SK-N-SH treated with all-trans-retinoic acid at 6 μM for 48 hours (cell line): Measurements from ENCODE around the gene ZNF292.

Experiments
- ARNTL ChIP-seq: fragments of 450-650 bp; formaldehyde crosslinking; IDR thresholded peaks from 2 replicates; pipeline ENCODE4 v1.5.0; 2020; ENCODE audit warnings: low read depth, mild to moderate bottlenecking, moderate library complexity, borderline replicate concordance
- ESRRG ChIP-seq: fragments of 250-450 bp; sonication (Bioruptor Pico); IDR thresholded peaks from 2 replicates; pipeline ENCODE4 v1.6.1; 2021; ENCODE audit warnings: mild to moderate bottlenecking
- GLIS3 ChIP-seq: fragments of 250-450 bp; sonication (Bioruptor Pico); IDR thresholded peaks from 2 replicates; pipeline ENCODE4 v1.5.0; 2020; ENCODE audit warnings: mild to moderate bottlenecking, moderate library complexity
- RARB ChIP-seq: fragments of 250-450 bp; sonication (Bioruptor Pico); IDR thresholded peaks from 2 replicates; pipeline ENCODE4 v1.8.0; 2021; ENCODE audit warnings: mild to moderate bottlenecking, moderate library complexity
- TCF4 ChIP-seq: fragments of 250-450 bp; sonication (Bioruptor Pico); IDR thresholded peaks from 2 replicates; pipeline ENCODE4 v1.8.0; 2021; ENCODE audit warnings: mild to moderate bottlenecking, moderate library complexity, borderline replicate concordance
- TOX ChIP-seq: fragments of 250-450 bp; sonication (Bioruptor Pico); IDR thresholded peaks from 2 replicates; pipeline ENCODE4 v1.8.0; 2021; ENCODE audit warnings: mild to moderate bottlenecking, moderate library complexity, borderline replicate concordance
- ZFP3 ChIP-seq: fragments of 250-450 bp; sonication (Bioruptor Pico); IDR thresholded peaks from 2 replicates; pipeline ENCODE4 v1.5.0; 2020; ENCODE audit warnings: mild to moderate bottlenecking, moderate library complexity
- ZFP30 ChIP-seq: fragments of 450-650 bp; formaldehyde crosslinking; IDR thresholded peaks from 2 replicates; pipeline ENCODE4 v1.5.0; 2022; ENCODE audit warnings: mild to moderate bottlenecking, moderate library complexity
- ZNF70 ChIP-seq: fragments of 450-650 bp; formaldehyde crosslinking; IDR thresholded peaks from 2 replicates; pipeline ENCODE4 v1.5.0; 2020; ENCODE audit warnings: mild to moderate bottlenecking, moderate library complexity
- ZNF8 ChIP-seq: fragments of 450-650 bp; formaldehyde crosslinking; IDR thresholded peaks from 2 replicates; pipeline ENCODE4 v1.5.0; 2020; ENCODE audit warnings: mild to moderate bottlenecking, moderate library complexity
- TF ChIP-seq, protein P1 (sequence below): fragments of 250-450 bp; sonication (Bioruptor Pico); IDR thresholded peaks from 2 replicates; pipeline ENCODE4 v1.5.0; 2020; ENCODE audit warnings: mild to moderate bottlenecking, moderate library complexity
- TF ChIP-seq, protein P2 (sequence below): fragments of 250-450 bp; sonication (Bioruptor Pico); IDR thresholded peaks from 2 replicates; pipeline ENCODE4 v1.5.1; 2021; ENCODE audit warnings: mild to moderate bottlenecking, moderate library complexity

DNA sequence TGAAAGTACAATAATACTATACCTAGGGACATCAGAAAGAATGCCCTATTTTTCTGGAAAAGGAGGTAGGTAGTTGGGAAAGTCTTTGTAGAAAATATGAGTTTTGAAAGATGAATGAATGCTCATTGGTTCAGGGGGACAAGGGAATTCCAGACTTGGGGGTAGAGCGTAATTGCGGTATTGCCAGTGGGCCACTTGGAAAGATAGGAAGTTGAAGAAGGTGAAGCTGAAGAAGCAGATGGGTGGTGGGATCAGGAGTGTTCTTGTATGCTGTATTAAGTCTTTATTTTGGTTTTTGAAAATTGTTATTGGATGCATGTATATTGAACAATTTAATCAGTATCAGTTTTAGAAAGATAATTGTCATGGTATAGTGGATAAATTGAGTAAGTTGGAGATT is 109.1 kb downstream of the ZNF292 start:
- TF ChIP-seq, protein P1, sequence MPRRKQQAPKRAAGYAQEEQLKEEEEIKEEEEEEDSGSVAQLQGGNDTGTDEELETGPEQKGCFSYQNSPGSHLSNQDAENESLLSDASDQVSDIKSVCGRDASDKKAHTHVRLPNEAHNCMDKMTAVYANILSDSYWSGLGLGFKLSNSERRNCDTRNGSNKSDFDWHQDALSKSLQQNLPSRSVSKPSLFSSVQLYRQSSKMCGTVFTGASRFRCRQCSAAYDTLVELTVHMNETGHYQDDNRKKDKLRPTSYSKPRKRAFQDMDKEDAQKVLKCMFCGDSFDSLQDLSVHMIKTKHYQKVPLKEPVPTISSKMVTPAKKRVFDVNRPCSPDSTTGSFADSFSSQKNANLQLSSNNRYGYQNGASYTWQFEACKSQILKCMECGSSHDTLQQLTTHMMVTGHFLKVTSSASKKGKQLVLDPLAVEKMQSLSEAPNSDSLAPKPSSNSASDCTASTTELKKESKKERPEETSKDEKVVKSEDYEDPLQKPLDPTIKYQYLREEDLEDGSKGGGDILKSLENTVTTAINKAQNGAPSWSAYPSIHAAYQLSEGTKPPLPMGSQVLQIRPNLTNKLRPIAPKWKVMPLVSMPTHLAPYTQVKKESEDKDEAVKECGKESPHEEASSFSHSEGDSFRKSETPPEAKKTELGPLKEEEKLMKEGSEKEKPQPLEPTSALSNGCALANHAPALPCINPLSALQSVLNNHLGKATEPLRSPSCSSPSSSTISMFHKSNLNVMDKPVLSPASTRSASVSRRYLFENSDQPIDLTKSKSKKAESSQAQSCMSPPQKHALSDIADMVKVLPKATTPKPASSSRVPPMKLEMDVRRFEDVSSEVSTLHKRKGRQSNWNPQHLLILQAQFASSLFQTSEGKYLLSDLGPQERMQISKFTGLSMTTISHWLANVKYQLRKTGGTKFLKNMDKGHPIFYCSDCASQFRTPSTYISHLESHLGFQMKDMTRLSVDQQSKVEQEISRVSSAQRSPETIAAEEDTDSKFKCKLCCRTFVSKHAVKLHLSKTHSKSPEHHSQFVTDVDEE (CRISPR knock-in tag), result no peak
- TF ChIP-seq ARNTL (CRISPR knock-in tag), result no peak
- TF ChIP-seq TCF4, result no peak
- TF ChIP-seq RARB (CRISPR knock-in tag), result no peak
- no peak for TF ChIP-seq ZNF70 (CRISPR knock-in tag)
- no peak for TF ChIP-seq GLIS3 (CRISPR knock-in tag)
- TF ChIP-seq ESRRG (CRISPR knock-in tag), result no peak
- TF ChIP-seq TOX (CRISPR knock-in tag), result no peak
- TF ChIP-seq, protein P2, sequence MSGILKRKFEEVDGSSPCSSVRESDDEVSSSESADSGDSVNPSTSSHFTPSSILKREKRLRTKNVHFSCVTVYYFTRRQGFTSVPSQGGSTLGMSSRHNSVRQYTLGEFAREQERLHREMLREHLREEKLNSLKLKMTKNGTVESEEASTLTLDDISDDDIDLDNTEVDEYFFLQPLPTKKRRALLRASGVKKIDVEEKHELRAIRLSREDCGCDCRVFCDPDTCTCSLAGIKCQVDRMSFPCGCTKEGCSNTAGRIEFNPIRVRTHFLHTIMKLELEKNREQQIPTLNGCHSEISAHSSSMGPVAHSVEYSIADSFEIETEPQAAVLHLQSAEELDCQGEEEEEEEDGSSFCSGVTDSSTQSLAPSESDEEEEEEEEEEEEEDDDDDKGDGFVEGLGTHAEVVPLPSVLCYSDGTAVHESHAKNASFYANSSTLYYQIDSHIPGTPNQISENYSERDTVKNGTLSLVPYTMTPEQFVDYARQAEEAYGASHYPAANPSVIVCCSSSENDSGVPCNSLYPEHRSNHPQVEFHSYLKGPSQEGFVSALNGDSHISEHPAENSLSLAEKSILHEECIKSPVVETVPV, result no peak
- no peak for TF ChIP-seq ZNF8 (CRISPR knock-in tag)
- no peak for TF ChIP-seq ZFP3 (CRISPR knock-in tag)
- TF ChIP-seq ZFP30 (CRISPR knock-in tag), result no peak
